Activated CD4-positive, alpha-beta T cell treated with anti-CD3 and anti-CD28 coated beads, Interleukin-2, amount 50 U/mL, for 1 hour (primary cell): ENCODE results near the gene ASTN2.

Source experiments
- DNase-seq: peaks from one replicate; pipeline ENCODE4 v3.0.0-alpha.2; 2020

The ASTN2 gene

GRCh38 chr9:117300371-117301110, 114.3 kb downstream of the ASTN2 start:
- no peak for DNase-seq

GRCh38 chr9:117296453-117296852, 118.4 kb downstream of the ASTN2 start:
- DNase-seq = no peak

GRCh38 chr9:117293206-117294114, 121.4 kb downstream of the ASTN2 start:
- no peak for DNase-seq

- no peak for DNase-seq
Measured at GRCh38 chr9:117290856-117291622, 123.8 kb downstream of the ASTN2 start.

- DNase-seq = no peak
Measured at GRCh38 chr9:117290306-117290840, 124.5 kb downstream of the ASTN2 start.

GRCh38 chr9:117286245-117286644, 128.6 kb downstream of the ASTN2 start:
- DNase-seq = no peak

- DNase-seq = no peak
Measured at GRCh38 chr9:117284414-117284813, 130.4 kb downstream of the ASTN2 start.

- DNase-seq = no peak
Measured at GRCh38 chr9:117282541-117282940, 132.3 kb downstream of the ASTN2 start.

- no peak for DNase-seq
Measured at GRCh38 chr9:117278471-117279035, 136.3 kb downstream of the ASTN2 start.

- DNase-seq = no peak
Measured at GRCh38 chr9:117278020-117278419, 136.8 kb downstream of the ASTN2 start.

- no peak for DNase-seq
Measured at GRCh38 chr9:117276444-117276843, 138.4 kb downstream of the ASTN2 start.

- DNase-seq = no peak
Measured at GRCh38 chr9:117273612-117274011, 141.2 kb downstream of the ASTN2 start.

- DNase-seq = no peak
Measured at GRCh38 chr9:117268847-117269446, 145.9 kb downstream of the ASTN2 start.

GRCh38 chr9:117266855-117267497, 147.9 kb downstream of the ASTN2 start:
- DNase-seq = no peak

- no peak for DNase-seq
Measured at GRCh38 chr9:117265253-117265652, 149.6 kb downstream of the ASTN2 start.

- no peak for DNase-seq
Measured at GRCh38 chr9:117258184-117258866, 156.5 kb downstream of the ASTN2 start.

- DNase-seq = no peak
Measured at GRCh38 chr9:117253261-117253660, 161.6 kb downstream of the ASTN2 start.

GRCh38 chr9:117250610-117251215, 164.1 kb downstream of the ASTN2 start:
- no peak for DNase-seq

GRCh38 chr9:117249799-117250198, 165.1 kb downstream of the ASTN2 start:
- DNase-seq = no peak

GRCh38 chr9:117247266-117247665, 167.6 kb downstream of the ASTN2 start:
- DNase-seq = no peak
